Measurements from ENCODE around the gene GRK2.

DNA sequence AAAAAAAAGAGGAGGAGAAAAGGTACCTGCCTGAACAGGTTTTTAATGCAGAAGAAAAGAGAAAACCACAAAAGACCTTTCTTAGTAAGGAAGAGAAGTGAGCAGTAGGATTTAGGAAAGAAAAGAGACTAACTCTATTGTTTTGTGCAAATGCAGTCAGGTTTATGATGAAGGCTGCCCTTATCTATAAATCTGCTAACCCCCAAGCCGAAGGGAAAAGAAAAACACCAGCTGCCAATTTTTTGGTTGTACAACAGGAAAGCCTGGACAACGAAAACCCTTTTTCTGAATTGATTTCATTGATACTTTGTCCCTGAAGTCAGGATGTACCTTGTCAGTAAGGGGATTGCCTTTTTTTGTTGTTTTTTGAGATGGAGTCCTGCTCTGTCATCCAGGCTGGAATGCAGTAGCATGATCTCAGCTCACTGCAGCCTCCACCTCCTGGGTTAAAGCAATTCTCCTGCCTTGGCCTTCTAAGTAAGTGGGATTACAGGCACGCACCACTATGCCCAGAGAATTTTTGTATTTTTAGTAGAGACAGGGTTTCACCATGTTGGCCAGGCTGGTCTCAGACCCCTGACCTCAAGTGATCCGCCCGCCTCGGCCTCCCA is 65.9 kb downstream of the GRK2 start:
- TF ChIP-seq EZH2 (IDR thresholded peaks at IDR 0.05; ENCODE audit: borderline replicate concordance, low read depth, low read length, poor library complexity, severe bottlenecking) = no peak
- TF ChIP-seq, protein P1, sequence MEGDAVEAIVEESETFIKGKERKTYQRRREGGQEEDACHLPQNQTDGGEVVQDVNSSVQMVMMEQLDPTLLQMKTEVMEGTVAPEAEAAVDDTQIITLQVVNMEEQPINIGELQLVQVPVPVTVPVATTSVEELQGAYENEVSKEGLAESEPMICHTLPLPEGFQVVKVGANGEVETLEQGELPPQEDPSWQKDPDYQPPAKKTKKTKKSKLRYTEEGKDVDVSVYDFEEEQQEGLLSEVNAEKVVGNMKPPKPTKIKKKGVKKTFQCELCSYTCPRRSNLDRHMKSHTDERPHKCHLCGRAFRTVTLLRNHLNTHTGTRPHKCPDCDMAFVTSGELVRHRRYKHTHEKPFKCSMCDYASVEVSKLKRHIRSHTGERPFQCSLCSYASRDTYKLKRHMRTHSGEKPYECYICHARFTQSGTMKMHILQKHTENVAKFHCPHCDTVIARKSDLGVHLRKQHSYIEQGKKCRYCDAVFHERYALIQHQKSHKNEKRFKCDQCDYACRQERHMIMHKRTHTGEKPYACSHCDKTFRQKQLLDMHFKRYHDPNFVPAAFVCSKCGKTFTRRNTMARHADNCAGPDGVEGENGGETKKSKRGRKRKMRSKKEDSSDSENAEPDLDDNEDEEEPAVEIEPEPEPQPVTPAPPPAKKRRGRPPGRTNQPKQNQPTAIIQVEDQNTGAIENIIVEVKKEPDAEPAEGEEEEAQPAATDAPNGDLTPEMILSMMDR (conservative IDR thresholded peaks at IDR 0.05; ENCODE audit: low read depth, low read length) = no peak

All from A673 (cell line).